SU-DHL-6 (cell line): Measurements from ENCODE around the gene HECTD1.

Experiments used
- CTCF ChIP-seq: fragments of 200-600 bp; sonication (generic); IDR thresholded peaks from one replicate; pipeline ENCODE4 v1.5.1; 2017; ENCODE audit warnings: antibody characterized with exemption, mild to moderate bottlenecking, low read length, moderate library complexity; ENCODE audit not compliant: insufficient read depth, poor library complexity, severe bottlenecking
- EZH2phosphoT487 ChIP-seq: fragments of 200-600 bp; sonication (generic), shearing (Covaris generic); conservative IDR thresholded peaks from 2 replicates; pipeline ENCODE4 v1.6.1; 2018; ENCODE audit warnings: mild to moderate bottlenecking, antibody characterized with exemption, low read length, moderate library complexity, mixed read lengths

DNA sequence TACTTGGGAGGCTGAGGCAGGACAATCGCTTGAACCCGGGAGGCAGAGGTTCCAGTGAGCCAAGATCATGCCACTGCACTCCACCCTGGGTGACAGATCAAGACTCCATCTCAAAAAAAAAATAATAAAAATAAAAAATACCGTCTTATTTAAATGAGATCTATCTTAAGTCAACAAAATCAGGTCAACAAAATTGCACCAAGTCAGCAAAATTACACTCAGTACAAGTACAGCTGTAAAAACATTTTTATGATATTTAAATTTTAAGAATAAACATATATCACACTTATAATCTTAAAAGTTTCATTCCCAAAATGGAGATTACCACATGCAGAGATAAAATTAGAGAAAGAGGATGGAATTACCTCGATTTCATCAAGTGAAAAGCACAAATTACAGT, 33.2 kb downstream of the HECTD1 start:
- TF ChIP-seq CTCF = no peak
- no peak for TF ChIP-seq EZH2phosphoT487
